ENCODE data around the gene CCDC102A.
"Not testable (repeated sequence)": the region's sequence is repeated elsewhere in the genome, so short reads cannot be mapped to it uniquely, and the experiment has no call there.

The CCDC102A gene

DNA sequence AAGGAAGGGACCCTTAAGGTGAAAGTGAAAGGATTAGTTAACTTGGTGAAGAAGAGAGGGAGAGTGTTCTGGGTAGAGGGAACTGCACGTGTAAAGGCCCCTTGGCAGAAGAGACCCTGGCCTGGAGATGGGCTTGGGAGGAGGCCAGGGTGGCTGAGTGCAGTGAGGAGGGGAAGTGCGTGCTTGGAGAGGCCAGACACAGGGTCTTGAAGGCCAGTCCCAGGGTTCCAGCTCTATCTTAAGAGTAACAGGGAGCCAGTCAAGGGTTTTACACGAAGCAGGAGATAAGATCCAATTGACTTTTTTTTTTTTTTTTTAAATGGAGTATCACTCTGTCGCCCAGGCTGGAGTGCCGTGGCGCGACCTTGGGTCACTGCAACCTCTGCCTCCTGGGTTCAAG is 34.9 kb downstream of the CCDC102A start:
- H3K4me3 ChIP-seq: no peak overlapping the region
- no peaks in the 10 kb centered on the region for H3K36me3 ChIP-seq (replicated peaks)
- in situ Hi-C loops (cut with MboI; ENCODE audit: low sequenced_read_pairs): no loop called here
- no peaks in the 10 kb centered on the region for H3K27me3 ChIP-seq (ENCODE audit: low read depth)
- H3K4me1 ChIP-seq: no peaks in the 10 kb centered on the region
- no peaks in the 10 kb centered on the region for H3K9me3 ChIP-seq
- no peak for DNase-seq (ENCODE audit: low spot score in 2 of 2)

DNA sequence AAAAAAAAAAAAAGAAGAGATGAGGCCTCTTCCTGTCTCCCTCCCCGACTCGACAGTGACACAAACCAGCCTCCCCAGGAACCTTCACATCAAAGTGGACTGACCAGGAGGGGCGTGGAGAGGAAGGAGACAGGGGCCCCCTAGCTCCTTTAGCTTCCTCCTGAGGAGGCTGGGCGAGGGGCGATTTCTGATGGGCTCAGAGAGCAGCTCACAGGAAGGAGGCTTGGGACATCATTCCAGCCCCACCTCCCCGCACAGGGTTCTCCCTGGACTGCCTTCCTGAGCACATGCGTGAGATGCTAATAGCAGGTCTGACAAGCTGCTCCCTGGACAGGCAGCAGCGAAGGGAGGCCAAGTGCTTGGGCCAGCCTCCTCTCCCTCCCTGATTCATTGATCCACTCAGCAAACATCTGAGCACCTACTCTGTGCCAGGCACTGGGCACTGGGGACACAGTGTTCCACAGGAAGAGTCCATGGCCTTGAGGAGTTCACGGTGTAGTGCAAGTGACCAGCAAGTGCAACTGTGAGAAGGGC is 35.7 kb downstream of the CCDC102A start:
- in situ Hi-C loops (cut with MboI; ENCODE audit: low sequenced_read_pairs): no loop called here
- Histone ChIP-seq H3K4me1 (no peaks in the 10 kb centered on the region), H3K36me3 (replicated peaks) (no peaks in the 10 kb centered on the region), H3K27me3 (ENCODE audit: low read depth) (no peaks in the 10 kb centered on the region), H3K4me3 (no peak overlapping the region), H3K9me3 (no peaks in the 10 kb centered on the region)
- DNase-seq (ENCODE audit: low spot score in 2 of 2): no peak

DNA sequence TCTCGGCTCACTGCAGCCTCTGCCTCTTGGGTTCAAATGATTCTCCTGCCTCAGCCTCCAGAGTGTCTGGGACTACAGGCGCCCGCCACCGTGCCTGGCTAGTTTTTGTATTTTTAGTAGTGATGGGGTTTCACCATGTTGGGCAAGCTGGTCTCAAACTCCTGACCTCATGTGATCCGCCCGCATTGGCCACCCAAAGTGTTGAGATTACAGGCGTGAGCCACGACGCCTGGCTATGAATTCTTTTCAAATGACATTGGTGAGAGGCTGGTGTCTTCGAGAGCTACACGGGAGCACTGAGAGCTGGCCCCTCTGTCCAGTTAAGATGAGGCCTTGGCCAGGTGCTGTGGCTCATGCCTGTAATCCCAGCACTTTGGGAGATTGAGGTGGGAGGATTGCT is 36.4 kb downstream of the CCDC102A start:
- in situ Hi-C loops (cut with MboI; ENCODE audit: low sequenced_read_pairs); H3K9me3 ChIP-seq; DNase-seq (ENCODE audit: low spot score in 2 of 2); H3K4me1 ChIP-seq; H3K4me3 ChIP-seq; H3K27me3 ChIP-seq (ENCODE audit: low read depth); H3K36me3 ChIP-seq (replicated peaks): not testable (repeated sequence)

DNA sequence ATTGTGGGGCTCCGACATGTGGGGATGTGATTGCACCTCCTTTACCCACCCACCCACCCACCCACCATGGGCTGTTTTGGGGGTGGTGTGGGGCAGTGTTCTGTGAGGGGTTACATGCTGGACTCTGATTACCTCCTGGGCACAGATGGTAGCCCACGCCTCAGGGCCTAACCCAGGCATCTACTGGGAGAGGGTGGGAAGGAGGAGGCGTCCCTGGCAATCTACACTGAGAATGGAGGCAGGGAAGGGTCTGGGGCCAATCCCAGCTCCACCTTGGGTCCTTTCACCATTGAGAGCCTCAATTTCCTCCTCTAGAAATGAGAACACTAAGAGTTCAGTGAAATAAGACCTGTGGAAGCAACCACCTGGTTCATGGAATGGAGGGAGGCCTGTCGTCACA is 38.3 kb downstream of the CCDC102A start:
- Histone ChIP-seq H3K4me3 (no peak overlapping the region), H3K9me3 (no peaks in the 10 kb centered on the region), H3K4me1 (no peaks in the 10 kb centered on the region), H3K36me3 (replicated peaks) (no peaks in the 10 kb centered on the region), H3K27me3 (ENCODE audit: low read depth) (no peaks in the 10 kb centered on the region)
- DNase-seq (ENCODE audit: low spot score in 2 of 2): no peak
- in situ Hi-C loops (cut with MboI; ENCODE audit: low sequenced_read_pairs): no loop called here

DNA sequence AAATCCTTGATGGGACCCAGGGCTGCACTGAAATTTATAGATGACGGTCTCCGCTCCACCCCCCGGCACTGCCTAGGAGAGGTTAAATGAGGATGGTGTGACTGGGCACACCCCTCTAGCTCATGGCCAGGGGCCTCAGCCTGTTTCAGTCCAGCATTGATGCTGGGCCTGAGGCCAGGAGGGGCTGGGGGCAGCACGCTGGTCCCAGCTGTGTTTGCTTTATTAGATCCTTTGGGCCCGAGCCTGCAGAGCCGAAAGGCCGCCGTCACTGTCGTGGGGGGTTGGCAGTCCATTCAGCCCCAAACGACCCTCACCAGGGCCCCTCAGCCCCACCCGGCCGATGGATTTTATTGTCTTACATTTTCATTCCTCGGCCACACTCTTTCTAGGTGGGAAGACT is 39.2 kb downstream of the CCDC102A start:
- DNase-seq (ENCODE audit: low spot score in 2 of 2): no peak
- Histone ChIP-seq H3K9me3 (no peaks in the 10 kb centered on the region), H3K4me1 (no peaks in the 10 kb centered on the region), H3K36me3 (replicated peaks) (no peaks in the 10 kb centered on the region), H3K4me3 (no peak overlapping the region), H3K27me3 (ENCODE audit: low read depth) (no peaks in the 10 kb centered on the region)
- in situ Hi-C loops (cut with MboI; ENCODE audit: low sequenced_read_pairs): no loop called here

DNA sequence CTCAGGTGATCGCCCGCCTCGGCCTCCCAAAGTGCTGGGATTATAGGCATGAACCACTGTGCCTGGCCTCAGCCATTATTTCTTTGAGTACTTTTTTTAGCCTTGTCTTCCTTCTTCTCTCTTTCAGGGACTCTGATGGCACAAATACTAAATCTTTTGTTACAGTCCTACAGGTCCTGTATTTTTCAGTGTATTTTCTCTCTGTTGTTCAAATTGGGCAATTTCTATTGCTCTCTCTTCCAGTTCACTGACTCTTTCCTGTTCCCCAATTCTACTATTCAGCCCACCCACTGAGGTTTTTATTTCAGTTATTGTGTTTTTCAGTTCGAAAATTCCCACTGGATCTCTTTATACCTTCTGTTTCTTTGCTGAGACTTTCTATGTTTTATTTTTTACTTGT is 42.6 kb downstream of the CCDC102A start:
- in situ Hi-C loops (cut with MboI; ENCODE audit: low sequenced_read_pairs): no loop called here
- Histone ChIP-seq H3K4me3 (no peak overlapping the region), H3K36me3 (replicated peaks) (no peaks in the 10 kb centered on the region), H3K4me1 (no peaks in the 10 kb centered on the region), H3K27me3 (ENCODE audit: low read depth) (peaks cover 4% of the 10 kb centered on the region; the same call in 1 of the 2 replicates), H3K9me3 (peaks cover 1% of the 10 kb centered on the region; the same call in 1 of the 2 replicates)
- DNase-seq (ENCODE audit: low spot score in 2 of 2): no peak

DNA sequence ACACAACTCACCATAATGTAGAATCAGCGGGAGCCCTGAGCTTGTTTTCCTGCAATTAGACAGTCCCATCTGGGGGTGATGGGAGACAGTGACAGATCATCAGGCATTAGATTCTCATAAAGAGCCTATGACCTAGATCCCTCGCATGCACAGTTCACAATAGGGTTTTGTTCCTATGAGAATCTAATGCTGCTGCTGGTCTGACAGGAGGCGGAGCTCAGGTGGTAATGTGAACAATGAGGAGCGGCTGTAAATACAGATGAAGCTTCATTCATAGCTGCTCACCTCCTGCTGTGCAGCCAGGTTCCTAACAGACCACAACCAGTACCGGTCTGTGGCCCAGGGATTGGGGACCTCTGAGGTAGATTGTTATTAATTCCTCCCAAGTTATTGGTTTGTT is 47.1 kb downstream of the CCDC102A start:
- DNase-seq (ENCODE audit: low spot score in 2 of 2): no peak
- Histone ChIP-seq H3K9me3 (peaks cover 4% of the 10 kb centered on the region; the same call in 1 of the 2 replicates), H3K4me3 (no peak overlapping the region), H3K4me1 (peaks cover 7% of the 10 kb centered on the region; the same call in 1 of the 2 replicates), H3K36me3 (replicated peaks) (no peaks in the 10 kb centered on the region), H3K27me3 (ENCODE audit: low read depth) (peaks cover 4% of the 10 kb centered on the region; the same call in 1 of the 2 replicates)
- in situ Hi-C loops (cut with MboI; ENCODE audit: low sequenced_read_pairs): no loop called here

DNA sequence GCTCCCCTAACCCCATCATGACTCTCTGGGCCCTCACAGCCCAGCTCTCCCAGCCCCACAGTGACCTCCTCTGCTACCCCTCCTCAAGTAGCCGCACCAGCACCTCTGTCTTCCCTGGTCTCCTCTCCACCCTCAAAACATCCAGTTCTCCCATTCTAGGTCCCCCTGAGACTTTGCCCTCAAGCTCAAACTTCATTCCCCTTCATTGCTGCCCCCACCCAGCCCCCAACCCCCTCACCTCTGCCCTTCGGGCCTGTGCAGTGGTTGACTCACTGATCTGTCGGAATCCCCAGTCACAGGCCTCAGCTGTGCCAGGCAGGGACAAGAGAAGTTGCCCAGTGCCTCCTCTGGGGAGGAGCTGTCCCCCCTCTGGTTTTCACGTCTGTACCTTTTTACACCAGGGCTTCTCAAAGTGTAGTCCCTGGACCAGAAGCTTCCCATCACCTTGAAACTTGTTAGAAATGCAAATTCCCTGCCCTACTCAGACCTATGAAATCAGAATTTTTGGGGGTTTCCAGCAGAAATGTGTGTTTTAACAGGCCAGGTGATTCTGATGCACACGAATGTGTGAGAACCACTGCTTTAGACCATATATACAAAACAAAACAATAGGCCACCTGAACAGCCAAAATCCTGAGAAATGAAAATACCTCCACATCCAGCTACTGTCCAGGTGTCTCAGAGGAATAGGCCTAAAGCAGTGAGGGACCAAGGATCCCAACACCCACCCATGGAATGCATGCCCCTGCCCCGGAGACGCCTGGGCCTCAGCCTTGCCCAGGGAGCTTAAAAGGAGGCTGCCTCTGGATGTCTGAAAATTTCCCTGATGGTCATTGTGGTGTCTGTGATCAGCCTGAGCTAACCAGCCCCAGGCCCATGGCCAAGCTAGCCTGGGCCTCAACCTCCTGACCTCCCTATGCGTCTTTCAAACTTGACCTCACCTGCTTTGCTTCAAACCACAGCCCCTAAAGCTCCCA is 49.2 kb downstream of the CCDC102A start:
- DNase-seq (ENCODE audit: low spot score in 2 of 2): no peak
- Histone ChIP-seq H3K9me3 (peaks cover 4% of the 10 kb centered on the region; the same call in 1 of the 2 replicates), H3K36me3 (replicated peaks) (no peaks in the 10 kb centered on the region), H3K4me1 (peaks cover 7% of the 10 kb centered on the region; the same call in 1 of the 2 replicates), H3K4me3 (peak overlapping the region; percentile 6; the same call in 1 of the 2 replicates), H3K27me3 (ENCODE audit: low read depth) (peaks cover 4% of the 10 kb centered on the region; the same call in 1 of the 2 replicates)
- in situ Hi-C loops (cut with MboI; ENCODE audit: low sequenced_read_pairs): no loop called here

DNA sequence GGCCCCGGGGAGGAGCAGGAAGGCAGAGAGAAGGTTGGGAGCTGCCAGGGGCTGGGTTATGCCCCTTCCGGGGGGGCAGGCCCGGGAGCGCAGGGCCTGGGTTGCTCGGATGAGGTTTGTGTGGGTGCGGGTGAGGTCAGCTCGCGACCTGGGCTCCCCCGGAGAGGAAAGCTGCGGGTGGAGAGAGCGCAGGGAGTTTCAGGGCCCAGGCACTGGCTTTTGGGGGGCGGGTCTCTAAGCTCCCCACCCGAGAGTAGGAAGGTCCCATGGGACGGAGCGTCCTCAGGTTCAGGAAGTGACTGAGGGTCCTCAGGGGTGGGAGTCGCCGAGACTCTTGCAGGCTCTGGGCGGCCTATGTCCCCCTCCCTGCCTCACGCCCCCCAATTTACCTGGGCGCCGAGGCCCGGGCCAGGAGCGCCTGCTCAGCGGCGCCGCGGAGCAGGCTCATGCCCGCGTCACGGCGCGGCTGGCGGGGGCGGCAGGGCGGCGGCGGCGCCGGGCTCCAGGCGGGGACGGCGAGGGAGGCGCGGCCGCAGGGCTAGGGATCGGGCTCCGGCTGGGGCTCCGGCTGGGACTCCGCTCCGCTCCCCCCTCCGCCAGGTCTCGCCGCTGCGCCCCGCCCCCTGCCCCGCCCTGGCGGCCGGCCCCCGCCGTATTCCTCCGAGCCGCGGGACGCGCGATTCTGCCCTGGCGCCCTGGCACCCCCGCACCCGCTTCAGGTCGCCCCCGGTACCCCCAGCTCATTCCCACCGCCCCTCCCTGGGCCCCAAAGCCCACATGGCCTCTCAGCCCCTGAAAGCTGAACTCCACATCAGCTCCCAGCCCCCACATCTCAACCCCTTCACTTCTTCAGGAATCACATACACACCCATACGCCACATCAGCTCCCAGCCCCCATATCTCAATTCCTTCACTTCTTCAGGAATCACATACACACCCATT is 50.2 kb downstream of the CCDC102A start, which contains the start of gene DOK4:
TSS of gene DOK4 (minus strand) at position 578 of the 942 bp plus-strand sequence. CDS start 6,986 bp downstream, outside the sequence.
- in situ Hi-C loops (cut with MboI; ENCODE audit: low sequenced_read_pairs): no loop called here
- H3K4me1 ChIP-seq: peaks cover 7% of the 10 kb centered on the region; the same call in 1 of the 2 replicates
- H3K27me3 ChIP-seq (ENCODE audit: low read depth): no peaks in the 10 kb centered on the region
- peak within 1 kb of the TSS; percentile 48 for H3K4me3 ChIP-seq
- peaks cover 4% of the 10 kb centered on the region; the same call in 1 of the 2 replicates for H3K9me3 ChIP-seq
- no peaks in the 10 kb centered on the region for H3K36me3 ChIP-seq (replicated peaks)
- peak; percentile 74 to 90 for DNase-seq (ENCODE audit: low spot score in 2 of 2)

DNA sequence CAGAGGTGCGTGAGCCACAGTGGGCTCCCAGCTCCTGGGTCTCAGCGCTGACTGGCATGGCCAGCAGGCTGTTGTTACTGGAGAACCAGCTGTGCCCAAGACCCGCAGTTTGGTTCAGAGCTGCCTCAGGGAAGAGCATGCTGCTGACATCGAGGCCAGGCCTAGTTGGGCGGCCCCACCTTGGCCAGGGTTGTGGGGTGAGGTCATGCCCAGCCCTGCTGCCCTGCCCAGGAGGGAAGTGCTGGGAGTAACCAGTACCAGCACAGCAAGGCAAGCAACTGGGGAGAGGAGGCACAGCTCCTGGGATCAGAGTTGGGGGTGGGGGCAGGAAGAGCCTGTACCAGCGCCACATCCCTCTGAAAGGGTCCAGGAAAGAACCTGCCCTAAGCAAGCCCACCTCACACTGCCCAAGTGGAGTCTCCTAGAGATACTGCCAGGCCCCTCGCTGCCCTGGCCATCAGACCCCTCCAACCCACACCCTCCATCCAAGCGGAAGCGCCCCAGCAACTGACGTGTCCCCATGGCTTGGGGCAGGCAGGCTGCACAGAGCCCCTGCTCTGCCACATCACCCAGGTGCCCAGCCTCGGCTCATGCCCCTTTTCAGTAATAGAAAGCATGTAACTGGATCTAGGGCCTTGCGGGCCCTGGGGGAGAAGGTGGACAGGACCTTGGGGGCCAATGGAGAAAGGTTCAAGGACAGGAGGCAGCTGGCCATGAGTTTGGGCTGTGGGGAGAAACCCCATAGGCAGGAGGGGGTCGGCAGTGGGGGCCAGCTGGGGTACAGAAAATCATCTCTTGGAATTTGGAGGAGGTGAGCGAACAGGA is 51.1 kb downstream of the CCDC102A start:
- in situ Hi-C loops (cut with MboI; ENCODE audit: low sequenced_read_pairs): no loop called here
- Histone ChIP-seq H3K4me1 (peaks cover 7% of the 10 kb centered on the region; the same call in 1 of the 2 replicates), H3K27me3 (ENCODE audit: low read depth) (no peaks in the 10 kb centered on the region), H3K36me3 (replicated peaks) (no peaks in the 10 kb centered on the region), H3K4me3 (peak overlapping the region; percentile 48), H3K9me3 (peaks cover 4% of the 10 kb centered on the region; the same call in 1 of the 2 replicates)
- no peak for DNase-seq (ENCODE audit: low spot score in 2 of 2)

DNA sequence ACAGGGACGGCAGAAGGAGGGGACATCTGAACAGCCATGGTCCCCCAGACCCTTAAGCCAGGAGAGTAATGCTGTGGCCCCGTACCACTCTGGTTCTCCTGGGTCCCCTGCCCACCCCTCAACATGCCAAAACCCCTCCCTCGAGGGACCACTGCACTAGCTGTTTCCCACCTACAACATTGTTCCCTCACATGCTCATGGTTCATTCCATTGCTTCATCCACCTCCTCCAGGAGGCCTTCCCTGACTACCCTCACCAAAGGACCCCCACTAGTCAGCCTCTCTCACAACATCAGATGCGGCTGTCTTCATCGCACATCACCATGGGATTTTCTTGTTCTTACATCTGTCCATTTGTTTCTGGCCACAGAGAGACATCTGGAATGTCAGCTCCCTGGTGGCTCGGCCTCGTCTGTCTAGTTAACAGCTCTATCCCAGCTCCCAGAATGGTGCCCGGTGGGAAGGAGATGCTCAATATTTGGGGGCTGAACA is 51.8 kb downstream of the CCDC102A start:
- Histone ChIP-seq H3K27me3 (ENCODE audit: low read depth) (no peaks in the 10 kb centered on the region), H3K4me3 (no peak overlapping the region), H3K9me3 (peaks cover 4% of the 10 kb centered on the region; the same call in 1 of the 2 replicates), H3K36me3 (replicated peaks) (no peaks in the 10 kb centered on the region), H3K4me1 (peaks cover 11% of the 10 kb centered on the region; the same call in 1 of the 2 replicates)
- DNase-seq (ENCODE audit: low spot score in 2 of 2): no peak
- in situ Hi-C loops (cut with MboI; ENCODE audit: low sequenced_read_pairs): no loop called here

DNA sequence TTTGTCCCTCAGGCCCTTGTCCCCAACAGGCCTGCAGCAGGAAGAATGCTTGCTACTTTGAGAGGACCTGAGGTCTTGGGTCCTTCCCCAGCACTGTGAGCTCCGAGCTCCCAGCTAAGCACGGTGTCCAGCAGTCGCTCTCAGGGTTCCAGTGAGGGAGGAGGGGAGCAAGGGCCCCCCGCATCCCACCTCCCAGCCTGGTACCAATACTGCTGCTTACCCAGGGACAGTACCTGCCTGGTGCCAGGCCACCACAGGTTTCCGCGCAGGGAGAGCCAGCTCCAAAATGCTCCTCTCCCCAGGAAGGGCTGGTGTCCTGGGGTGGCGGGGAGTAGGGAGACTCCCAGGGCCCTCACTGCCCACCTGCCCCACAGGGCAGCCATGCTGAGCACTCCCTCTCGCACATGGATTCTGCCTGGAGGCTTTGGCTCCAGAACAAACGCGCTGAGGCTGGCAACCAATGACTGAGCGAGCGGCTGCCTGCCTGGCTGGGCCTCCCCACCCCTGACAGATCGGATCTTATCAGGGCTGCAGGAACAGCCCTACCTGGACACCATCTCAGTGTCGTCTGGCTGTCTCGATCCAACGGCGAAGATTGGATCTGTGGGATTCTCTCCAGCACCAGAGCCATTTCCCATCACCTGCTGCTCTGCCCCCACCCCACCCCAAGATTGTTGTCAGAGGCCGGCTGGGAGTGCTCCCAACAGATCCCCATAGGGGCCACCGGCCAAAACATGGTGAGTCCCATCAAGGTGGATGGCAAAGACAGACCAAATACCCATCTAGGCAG is 52.5 kb downstream of the CCDC102A start:
- H3K9me3 ChIP-seq: peaks cover 4% of the 10 kb centered on the region; the same call in 1 of the 2 replicates
- in situ Hi-C loops (cut with MboI; ENCODE audit: low sequenced_read_pairs): no loop called here

More for the DNA sequence above, 52.5 kb downstream of the CCDC102A start:
- Histone ChIP-seq H3K4me1 (peaks cover 11% of the 10 kb centered on the region; the same call in 1 of the 2 replicates), H3K27me3 (ENCODE audit: low read depth) (no peaks in the 10 kb centered on the region), H3K4me3 (no peak overlapping the region), H3K36me3 (replicated peaks) (no peaks in the 10 kb centered on the region)
- DNase-seq (ENCODE audit: low spot score in 2 of 2): no peak

Measured in HAP-1 (cell line).